ENCODE measurements around the gene ZNF180. TPM values are rescaled to one million over a fixed set of nuclear protein-coding genes. Genes with fewer than 3 reads are reported as not detected.

The ZNF180 gene
- 7.5 to 8.9 TPM (median 8.5 TPM) in 5 replicates for total RNA-seq (2022; extraction: Qiagen RNA extraction)

GRCh38 chr19:44499962-44500949, at the start of gene ZNF180:
ZNF180 (minus strand) TSS chr19:44500522; CDS start chr19:44497334, 3,188 bp downstream.

DNA sequence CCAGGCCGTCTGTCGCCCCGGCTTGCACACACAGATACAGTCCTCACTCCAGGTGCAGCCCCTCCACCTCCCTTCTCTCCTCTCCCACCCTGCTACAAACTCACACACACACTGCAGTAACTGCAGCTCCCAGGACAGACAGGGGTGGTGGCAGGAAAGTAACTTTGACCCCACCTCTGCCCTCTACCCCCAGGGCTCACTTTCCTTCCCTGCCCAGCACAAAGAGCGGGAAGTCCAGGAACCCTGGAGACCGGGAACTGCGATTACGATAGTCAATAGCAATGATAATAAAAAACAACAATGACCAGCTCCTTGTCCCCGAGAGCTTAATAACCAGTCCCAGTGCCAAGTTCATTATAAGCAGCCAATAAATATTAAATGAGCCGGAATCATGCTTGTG, 29.2 kb upstream of the ZNF180 start, which contains the start of gene CEACAM20:
Gene CEACAM20, minus strand, starts transcription at position 140 of the 400 bp plus-strand sequence. CDS start 166 bp downstream, outside the sequence.

DNA sequence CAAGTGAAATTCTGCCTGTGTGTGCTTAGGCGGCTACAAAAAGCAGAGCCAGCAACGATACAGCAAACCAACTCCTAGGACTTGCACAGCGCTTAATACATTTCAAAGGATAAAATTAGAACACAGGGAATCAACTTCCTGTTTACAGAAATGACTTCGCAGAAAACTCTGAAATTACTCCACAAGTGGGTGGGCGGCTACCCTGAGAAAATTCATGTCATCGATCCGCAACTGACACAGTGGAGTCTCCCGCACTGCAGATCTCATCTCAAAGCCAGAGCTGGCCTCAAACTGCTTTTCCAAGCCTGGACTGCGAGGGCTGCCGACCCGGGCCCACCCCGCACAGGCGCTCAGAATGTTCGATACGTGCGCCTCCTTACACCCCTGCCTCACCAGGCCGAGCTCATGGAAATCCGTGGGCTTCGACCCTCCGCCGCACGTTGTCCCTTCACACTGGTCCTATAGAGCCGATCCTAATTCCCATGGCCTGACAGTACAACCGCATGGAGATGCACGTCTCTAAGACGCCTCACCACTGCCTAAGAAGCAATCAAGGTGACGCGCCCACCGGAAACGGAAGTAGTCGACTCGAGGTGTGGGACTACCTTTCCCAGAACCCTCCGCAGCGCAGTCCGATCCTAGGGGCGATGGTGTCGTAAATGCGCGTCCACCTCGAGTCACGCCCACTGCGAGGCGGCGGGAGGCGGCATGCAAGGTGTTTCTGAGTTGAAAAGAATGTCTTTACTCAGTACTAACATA, 52.2 kb downstream of the ZNF180 start, which contains the start of gene ZNF229:
Gene ZNF229, minus strand, starts transcription at position 557 of the 759 bp plus-strand sequence. CDS start 5,625 bp downstream, outside the sequence.

Other genes starting within 250 kb of the ZNF180 start
- 0.41 to 0.73 TPM (median 0.65 TPM) in 5 replicates for gene ZNF233, start 240.6 kb downstream of the ZNF180 start, total RNA-seq (2022; extraction: Qiagen RNA extraction)
- 2.8 to 3.9 TPM (median 3.0 TPM) in 5 replicates for gene ZNF235, start 195.5 kb downstream of the ZNF180 start, total RNA-seq (2022; extraction: Qiagen RNA extraction)
- 1.5 to 2.3 TPM (median 2.1 TPM) in 5 replicates for gene ZNF112, start 143.8 kb downstream of the ZNF180 start, total RNA-seq (2022; extraction: Qiagen RNA extraction)
- gene ZNF285, start 98.9 kb downstream of the ZNF180 start, total RNA-seq (2022; extraction: Qiagen RNA extraction) = 1.7 to 2.5 TPM (median 2.1 TPM) in 5 replicates
- gene ZNF229, start 52.0 kb downstream of the ZNF180 start, total RNA-seq (2022; extraction: Qiagen RNA extraction) = 2.6 to 3.1 TPM (median 2.9 TPM) in 5 replicates
- not detected in 5 replicates for gene CEACAM20, start 29.2 kb upstream of the ZNF180 start, total RNA-seq (2022; extraction: Qiagen RNA extraction)
- gene IGSF23, start 113.0 kb upstream of the ZNF180 start, total RNA-seq (2022; extraction: Qiagen RNA extraction) = 0.19 to 0.66 TPM (median 0.43 TPM) in 5 replicates
- 104 to 117 TPM (median 109 TPM) in 5 replicates for gene PVR, start 143.4 kb upstream of the ZNF180 start, total RNA-seq (2022; extraction: Qiagen RNA extraction)
- 7.1 to 12.3 TPM (median 9.3 TPM) in 5 replicates for gene CEACAM19, start 171.0 kb upstream of the ZNF180 start, total RNA-seq (2022; extraction: Qiagen RNA extraction)
- gene CEACAM16, start 198.6 kb upstream of the ZNF180 start, total RNA-seq (2022; extraction: Qiagen RNA extraction) = 0.17 to 0.18 TPM in 2 of 5 replicates, not detected in the others
- 36.2 to 64.0 TPM (median 57.4 TPM) in 5 replicates for gene BCL3, start 248.2 kb upstream of the ZNF180 start, total RNA-seq (2022; extraction: Qiagen RNA extraction)